Breast epithelium (tissue), 3 donors: ENCODE measurements around the gene ATG10.

ENCODE experiments used
- CTCF ChIP-seq, 3 donors: fragments of 450-650 bp; IDR thresholded peaks; one replicate each; pipeline ENCODE4 v1.5.1; 2016 to 2017; ENCODE audit warnings: antibody characterized with exemption in 3 of 3, mild to moderate bottlenecking in 3 of 3, moderate library complexity in 3 of 3
- POLR2A ChIP-seq: fragments of 450-650 bp; IDR thresholded peaks from one replicate; pipeline ENCODE4 v1.6.1; 2016; ENCODE audit warnings: antibody characterized with exemption, mild to moderate bottlenecking, moderate library complexity
- POLR2AphosphoS5 ChIP-seq, 3 donors: sonication (generic); formaldehyde crosslinking; IDR thresholded peaks; one replicate each; pipeline ENCODE4 v1.6.1; 2017; ENCODE audit warnings: antibody characterized with exemption in 3 of 3

DNA sequence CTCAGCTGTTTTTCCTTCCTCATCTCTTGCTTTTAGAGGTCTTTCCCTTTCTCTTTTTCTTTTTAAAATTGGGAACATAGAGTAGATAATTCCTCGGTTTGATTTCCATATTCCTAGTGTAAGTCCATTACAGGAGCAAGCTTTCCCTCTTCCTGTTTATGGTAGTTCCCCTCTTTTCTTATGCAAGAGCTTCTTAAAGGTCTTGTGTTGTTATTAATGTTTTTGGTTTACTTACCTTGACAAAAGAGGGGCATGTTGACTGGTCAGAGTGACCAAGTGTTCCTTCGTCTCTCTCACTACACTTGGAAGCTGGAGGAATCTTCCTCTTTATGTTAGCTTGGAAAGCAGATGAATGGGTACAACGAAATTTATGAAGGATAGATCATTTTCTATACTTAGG lies 8.3 kb downstream of the ATG10 start:
- no peak for TF ChIP-seq CTCF (IDR thresholded peaks at IDR 0.05)
- no peak for TF ChIP-seq POLR2AphosphoS5 (IDR thresholded peaks at IDR 0.05)
- no peak for TF ChIP-seq POLR2A
